Tibial artery (tissue), 4 donors: ENCODE results near the gene RIMBP2.

Experiments
- DNase-seq, 2 donors: peaks; one replicate each; pipeline ENCODE4 v3.0.0-alpha.2; 2019
- H3K27ac ChIP-seq, 2 donors: fragments of 200-600 bp; sonication (generic) in 1 of 2; 1 replicate in 1 of 2; 2 replicates in 1 of 2; pipeline ENCODE4 v1.5.1; 2018 to 2019; ENCODE audit warnings: mild to moderate bottlenecking in 1 of 2
- H3K27me3 ChIP-seq, 2 donors: fragments of 200-600 bp; sonication (generic) in 1 of 2; one replicate each; pipeline versions ENCODE4 v1.5.1 to v1.6.0; 2016 to 2019
- H3K36me3 ChIP-seq, 3 donors: fragments of 200-600 bp; sonication (generic) in 2 of 3; one replicate each; pipeline ENCODE4 v1.5.1; 2016 to 2019; ENCODE audit warnings: mild to moderate bottlenecking in 2 of 3
- H3K4me1 ChIP-seq, 4 donors: fragments of 200-600 bp; sonication (generic) in 2 of 4; 1 replicate in 3 of 4; 2 replicates in 1 of 4; pipeline ENCODE4 v1.5.1; 2016 to 2019
- H3K4me3 ChIP-seq, 2 donors: fragments of 200-600 bp; sonication (generic) in 1 of 2; 1 replicate in 1 of 2; 2 replicates in 1 of 2; pipeline ENCODE4 v1.5.1; 2018 to 2019; ENCODE audit warnings: mild to moderate bottlenecking in 2 of 2
- H3K9me3 ChIP-seq, 3 donors: fragments of 200-600 bp; sonication (generic) in 1 of 3; one replicate each; pipeline ENCODE4 v1.5.1; 2016 to 2019
- CTCF ChIP-seq, 2 experiments: fragments of 200-600 bp in 1 of 2; fragments of 450-650 bp in 1 of 2; IDR thresholded peaks; one replicate each; pipeline ENCODE4 v1.5.1; 2017 to 2019; ENCODE audit warnings: antibody characterized with exemption in 2 of 2, mild to moderate bottlenecking in 1 of 2, moderate library complexity in 1 of 2
- intact Hi-C: fragments of 100-400 bp; cut with DNase I; formaldehyde crosslinking; loops from one replicate; pipeline ENCODE4 v1.15.0; 2023; ENCODE audit warnings: low total_unique reads

Gene RIMBP2

GRCh38 chr12:130497991-130498390 is 218.1 kb downstream of the RIMBP2 start:
- intact Hi-C loops = no loop called here
- Histone ChIP-seq H3K4me1 (no peaks in the 10 kb centered on the region), H3K27ac (no peak overlapping the region), H3K36me3 (no peaks in the 10 kb centered on the region), H3K4me3 (no peak overlapping the region), H3K27me3 (peaks cover 0 to 3% of the 10 kb centered on the region in 2 donors), H3K9me3 (no peaks in the 10 kb centered on the region)
- no peak for DNase-seq
- TF ChIP-seq CTCF (IDR thresholded peaks at IDR 0.05) = no peak

GRCh38 chr12:130497321-130497720 is 218.8 kb downstream of the RIMBP2 start:
- DNase-seq = no peak
- Histone ChIP-seq H3K27ac (no peak overlapping the region), H3K27me3 (peaks cover 0 to 3% of the 10 kb centered on the region in 2 donors), H3K4me1 (no peaks in the 10 kb centered on the region), H3K36me3 (no peaks in the 10 kb centered on the region), H3K9me3 (no peaks in the 10 kb centered on the region), H3K4me3 (no peak overlapping the region)
- intact Hi-C loops = no loop called here
- TF ChIP-seq CTCF (IDR thresholded peaks at IDR 0.05) = no peak

- no peak for TF ChIP-seq CTCF (IDR thresholded peaks at IDR 0.05)
- peaks cover 0 to 4% (median under 1%) of the 10 kb centered on the region in 4 donors for H3K4me1 ChIP-seq
- no peak for DNase-seq
- H3K27me3 ChIP-seq = peaks cover 0 to 3% of the 10 kb centered on the region in 2 donors
- no peak overlapping the region for H3K4me3 ChIP-seq
- H3K36me3 ChIP-seq = no peaks in the 10 kb centered on the region
- no peaks in the 10 kb centered on the region for H3K9me3 ChIP-seq
- intact Hi-C loops = no loop called here
- H3K27ac ChIP-seq = no peak overlapping the region
Measured at GRCh38 chr12:130496516-130497120, 219.5 kb downstream of the RIMBP2 start.

GRCh38 chr12:130495156-130495555 is 220.9 kb downstream of the RIMBP2 start:
- H3K4me3 ChIP-seq = no peak overlapping the region
- no peak for DNase-seq
- intact Hi-C loops = no loop called here

GRCh38 chr12:130494736-130495135 is 221.4 kb downstream of the RIMBP2 start:
- Histone ChIP-seq H3K4me1 (peaks cover 0 to 6% (median 2%) of the 10 kb centered on the region in 4 donors), H3K27ac (no peak overlapping the region), H3K9me3 (no peaks in the 10 kb centered on the region), H3K27me3 (peaks cover 0 to 3% of the 10 kb centered on the region in 2 donors), H3K4me3 (no peak overlapping the region), H3K36me3 (no peaks in the 10 kb centered on the region)
- no peak for DNase-seq
- intact Hi-C loops = no loop called here
- TF ChIP-seq CTCF (IDR thresholded peaks at IDR 0.05) = no peak

More at GRCh38 chr12:130495156-130495555, 220.9 kb downstream of the RIMBP2 start:
- peaks cover 0 to 6% (median 2%) of the 10 kb centered on the region in 4 donors for H3K4me1 ChIP-seq
- H3K27ac ChIP-seq = no peak overlapping the region
- H3K36me3 ChIP-seq = no peaks in the 10 kb centered on the region
- H3K27me3 ChIP-seq = peaks cover 0 to 3% of the 10 kb centered on the region in 2 donors
- no peaks in the 10 kb centered on the region for H3K9me3 ChIP-seq
- TF ChIP-seq CTCF (IDR thresholded peaks at IDR 0.05) = no peak
